OCI-LY7 (cell line): Measurements from ENCODE around the gene HS3ST2. TPM values are rescaled to one million over a fixed set of nuclear protein-coding genes. Genes with fewer than 3 reads are reported as not detected.

ENCODE experiments used
- BruUV-seq: library from RNA; stranded (reverse); fragments of 400-500 nt; replicated peaks from 2 replicates; lab custom pipeline; 2021; lab: Mats Ljungman, UMichigan
- CTCF ChIA-PET: fragments of 300-600 bp; sonication (Branson Sonifier 250); formaldehyde crosslinking; loops from one replicate; lab custom pipeline; 2022; ENCODE audit warnings: antibody characterized with exemption; ENCODE audit not compliant: unreplicated experiment; lab: Charles Lee
- POLR2A ChIA-PET: fragments of 300-600 bp; sonication (Branson Sonifier 250); formaldehyde crosslinking; loops from one replicate; lab custom pipeline; 2022; ENCODE audit warnings: antibody characterized with exemption; lab: Charles Lee
- DNase-seq: peaks from one replicate; pipeline ENCODE4 v3.0.0-alpha.2; 2015; ENCODE audit warnings: low spot score
- H2AFZ ChIP-seq: fragments of 200-600 bp; sonication (generic), shearing (Covaris generic); 2 replicates; pipeline ENCODE4 v1.6.1; 2014; ENCODE audit warnings: mild to moderate bottlenecking, antibody characterized with exemption, low read length, moderate library complexity
- H3K27ac ChIP-seq: fragments of 200-600 bp; sonication (generic); 2 replicates; pipeline ENCODE4 v1.5.1; 2014; ENCODE audit warnings: mixed run types, low read depth, mild to moderate bottlenecking, moderate library complexity, low read length, inconsistent platforms; ENCODE audit not compliant: poor library complexity, severe bottlenecking
- H3K36me3 ChIP-seq: fragments of 200-600 bp; sonication (generic); 2 replicates; pipeline ENCODE4 v1.6.1; 2014; ENCODE audit warnings: mild to moderate bottlenecking, antibody characterized with exemption, low read length, moderate library complexity, mixed read lengths; ENCODE audit not compliant: insufficient read depth
- H3K4me1 ChIP-seq: fragments of 200-600 bp; sonication (generic); 2 replicates; pipeline ENCODE4 v1.5.1; 2014; ENCODE audit warnings: mild to moderate bottlenecking, low read length; ENCODE audit not compliant: insufficient read depth, poor library complexity, severe bottlenecking
- H3K4me2 ChIP-seq: fragments of 200-600 bp; sonication (generic); 2 replicates; pipeline ENCODE4 v1.6.1; 2014; ENCODE audit warnings: mild to moderate bottlenecking, low read length
- H3K4me3 ChIP-seq: fragments of 200-600 bp; sonication (generic); 2 replicates; pipeline ENCODE4 v1.5.1; 2014; ENCODE audit warnings: mild to moderate bottlenecking, low read depth, low read length; ENCODE audit not compliant: poor library complexity, severe bottlenecking
- H3K79me2 ChIP-seq: fragments of 200-600 bp; sonication (generic); 2 replicates; pipeline ENCODE4 v1.6.1; 2016; ENCODE audit warnings: low read depth, mild to moderate bottlenecking, low read length, moderate library complexity, mixed read lengths; ENCODE audit not compliant: insufficient read depth
- H3K9me2 ChIP-seq: fragments of 200-600 bp; sonication (generic); 2 replicates; pipeline ENCODE4 v1.6.1; 2016; ENCODE audit warnings: mild to moderate bottlenecking, low read length, mixed read lengths; ENCODE audit not compliant: insufficient read depth
- H3K9me3 ChIP-seq: fragments of 200-600 bp; sonication (generic); 2 replicates; pipeline ENCODE4 v1.6.1; 2014; ENCODE audit warnings: mild to moderate bottlenecking, mixed run types, low read length, mixed read lengths
- H4K20me1 ChIP-seq: fragments of 200-600 bp; sonication (generic); 2 replicates; pipeline ENCODE4 v1.6.1; 2014; ENCODE audit warnings: mild to moderate bottlenecking, antibody characterized with exemption, low read length, moderate library complexity, mixed read lengths; ENCODE audit not compliant: insufficient read depth
- EZH2phosphoT487 ChIP-seq: fragments of 200-600 bp; sonication (generic); IDR thresholded peaks from 2 replicates; pipeline ENCODE4 v1.6.1; 2018; ENCODE audit warnings: low read depth, borderline replicate concordance, mild to moderate bottlenecking, mixed run types, antibody characterized with exemption, low read length, moderate library complexity, mixed read lengths
- intact Hi-C: fragments of 100-400 bp; cut with micrococcal nuclease; formaldehyde crosslinking; loops from one replicate; pipeline ENCODE4 v1.10.0; 2022; ENCODE audit not compliant: unreplicated experiment
- total RNA-seq, 2 experiments: library from RNA; depleted of rRNA in 1 of 2; stranded (reverse); fragments of >200 nt in 1 of 2; shearing (Covaris generic) in 1 of 2; gene quantifications; 2 replicates each; pipeline ENCODE4 v1.2.3, GENCODE V29; 2014 to 2022
- TF ChIP-seq, protein P1 (sequence below): fragments of 200-600 bp; sonication (generic); conservative IDR thresholded peaks from 2 replicates; pipeline ENCODE4 v1.5.1; 2014; ENCODE audit warnings: mild to moderate bottlenecking, antibody characterized with exemption, low read length, moderate library complexity, mixed read lengths

The HS3ST2 gene
- total RNA-seq, 2 experiments from 2014 or later: not detected

DNA sequence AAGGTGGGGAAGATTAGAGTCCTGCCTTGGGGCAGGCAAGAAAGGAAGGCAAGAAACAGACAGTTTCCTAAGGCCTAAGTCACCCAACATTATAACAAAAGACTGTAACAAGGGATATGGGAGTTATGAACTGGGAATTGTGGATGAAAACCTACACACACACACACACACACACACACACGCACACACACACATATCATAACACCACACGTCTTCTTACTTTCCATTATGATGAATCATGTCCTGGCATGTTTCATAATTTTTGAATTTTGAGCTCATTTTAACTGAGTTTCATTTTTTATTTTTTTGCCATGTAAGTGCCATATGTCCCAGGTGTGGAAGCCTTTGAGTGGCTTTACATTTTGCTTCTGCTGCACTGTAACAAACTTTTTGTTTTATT lies 29.9 kb downstream of the HS3ST2 start:
- Histone ChIP-seq H3K27ac (no peak overlapping the region), H3K9me2 (no peaks in the 10 kb centered on the region), H3K9me3 (no peaks in the 10 kb centered on the region), H3K4me1 (no peaks in the 10 kb centered on the region), H4K20me1 (no peaks in the 10 kb centered on the region), H3K4me2 (no peak overlapping the region), H3K4me3 (no peak overlapping the region), H3K79me2 (no peaks in the 10 kb centered on the region), H3K36me3 (no peaks in the 10 kb centered on the region), H2AFZ (no peak overlapping the region)
- ChIA-PET CTCF (no interaction called here), POLR2A (no interaction called here)
- intact Hi-C loops: no loop called here
- DNase-seq: no peak
- no TSS peak for BruUV-seq
- TF ChIP-seq, protein P1, sequence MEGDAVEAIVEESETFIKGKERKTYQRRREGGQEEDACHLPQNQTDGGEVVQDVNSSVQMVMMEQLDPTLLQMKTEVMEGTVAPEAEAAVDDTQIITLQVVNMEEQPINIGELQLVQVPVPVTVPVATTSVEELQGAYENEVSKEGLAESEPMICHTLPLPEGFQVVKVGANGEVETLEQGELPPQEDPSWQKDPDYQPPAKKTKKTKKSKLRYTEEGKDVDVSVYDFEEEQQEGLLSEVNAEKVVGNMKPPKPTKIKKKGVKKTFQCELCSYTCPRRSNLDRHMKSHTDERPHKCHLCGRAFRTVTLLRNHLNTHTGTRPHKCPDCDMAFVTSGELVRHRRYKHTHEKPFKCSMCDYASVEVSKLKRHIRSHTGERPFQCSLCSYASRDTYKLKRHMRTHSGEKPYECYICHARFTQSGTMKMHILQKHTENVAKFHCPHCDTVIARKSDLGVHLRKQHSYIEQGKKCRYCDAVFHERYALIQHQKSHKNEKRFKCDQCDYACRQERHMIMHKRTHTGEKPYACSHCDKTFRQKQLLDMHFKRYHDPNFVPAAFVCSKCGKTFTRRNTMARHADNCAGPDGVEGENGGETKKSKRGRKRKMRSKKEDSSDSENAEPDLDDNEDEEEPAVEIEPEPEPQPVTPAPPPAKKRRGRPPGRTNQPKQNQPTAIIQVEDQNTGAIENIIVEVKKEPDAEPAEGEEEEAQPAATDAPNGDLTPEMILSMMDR: no peak
- no peak for TF ChIP-seq EZH2phosphoT487

DNA sequence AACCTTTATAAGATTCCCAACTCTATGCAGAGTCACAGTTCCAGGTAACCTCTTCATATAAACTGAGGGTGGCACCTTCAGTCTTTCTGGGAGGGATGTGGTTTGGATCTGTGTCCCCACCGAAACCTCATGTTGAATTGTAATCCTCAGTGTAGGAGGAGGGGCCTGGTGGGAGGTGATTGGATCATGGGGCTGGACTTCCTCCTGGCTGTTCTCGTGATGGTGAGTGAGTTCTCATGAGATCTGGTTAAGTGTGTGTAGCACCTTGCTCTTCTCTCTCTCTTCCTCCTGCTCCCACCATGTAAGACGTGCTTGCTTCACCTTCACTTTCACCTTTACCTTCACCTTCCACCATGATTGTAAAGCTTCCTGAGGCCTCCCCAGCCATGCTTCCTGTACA lies 30.5 kb downstream of the HS3ST2 start:
- H3K27ac ChIP-seq: no peak overlapping the region
- intact Hi-C loops: no loop called here
- H2AFZ ChIP-seq: no peak overlapping the region
- no peaks in the 10 kb centered on the region for H4K20me1 ChIP-seq
- H3K4me3 ChIP-seq: no peak overlapping the region
- H3K9me3 ChIP-seq: no peaks in the 10 kb centered on the region
- no peaks in the 10 kb centered on the region for H3K79me2 ChIP-seq
- no peak for DNase-seq
- H3K36me3 ChIP-seq: no peaks in the 10 kb centered on the region
- no peaks in the 10 kb centered on the region for H3K9me2 ChIP-seq
- POLR2A ChIA-PET: no interaction called here
- BruUV-seq: no TSS peak
- CTCF ChIA-PET: no interaction called here
- TF ChIP-seq, protein P1: no peak
- no peak overlapping the region for H3K4me2 ChIP-seq
- no peaks in the 10 kb centered on the region for H3K4me1 ChIP-seq

DNA sequence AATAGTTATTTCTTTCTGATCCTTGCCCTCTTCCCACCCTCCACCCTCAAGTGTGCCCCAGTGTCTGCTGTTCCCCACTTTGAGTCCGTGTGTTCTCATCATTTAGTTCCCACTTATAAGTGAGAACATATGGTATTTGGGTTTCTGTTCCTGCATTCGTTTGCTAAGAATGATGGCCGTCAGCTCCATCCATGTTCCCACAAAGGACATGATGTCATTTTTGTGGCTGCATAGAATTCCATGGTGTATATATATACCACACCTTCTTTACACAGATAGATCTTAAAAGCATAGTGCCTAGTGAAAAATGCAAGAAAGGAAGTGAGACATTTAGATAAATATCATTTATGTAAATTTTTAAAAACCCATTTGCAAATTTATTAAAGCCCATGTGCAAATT lies 33.1 kb downstream of the HS3ST2 start:
- Histone ChIP-seq H3K9me3 (no peaks in the 10 kb centered on the region), H3K27ac (no peak overlapping the region), H3K79me2 (no peaks in the 10 kb centered on the region), H3K4me2 (no peak overlapping the region), H3K36me3 (no peaks in the 10 kb centered on the region), H3K4me1 (no peaks in the 10 kb centered on the region), H4K20me1 (no peaks in the 10 kb centered on the region), H2AFZ (no peak overlapping the region), H3K4me3 (no peak overlapping the region), H3K9me2 (no peaks in the 10 kb centered on the region)
- BruUV-seq: no TSS peak
- DNase-seq: no peak
- intact Hi-C loops: no loop called here
- no peak for TF ChIP-seq EZH2phosphoT487
- TF ChIP-seq, protein P1: no peak
- ChIA-PET CTCF (no interaction called here), POLR2A (interaction anchor here (0.7 kb wide), 1 partner anchor 27 kb away, joined by 3 read pairs; no protein-coding TSS in a partner anchor)
